GM21737 (cell line): ENCODE results near the gene MYO1B.

Experiments
- ATAC-seq: cut with Tn5 transposase; IDR thresholded peaks from one replicate; pipeline ENCODE4 v1.9.1; 2021; ENCODE audit warnings: mild to moderate bottlenecking, moderate library complexity; ENCODE audit not compliant: unreplicated experiment

Gene MYO1B

DNA sequence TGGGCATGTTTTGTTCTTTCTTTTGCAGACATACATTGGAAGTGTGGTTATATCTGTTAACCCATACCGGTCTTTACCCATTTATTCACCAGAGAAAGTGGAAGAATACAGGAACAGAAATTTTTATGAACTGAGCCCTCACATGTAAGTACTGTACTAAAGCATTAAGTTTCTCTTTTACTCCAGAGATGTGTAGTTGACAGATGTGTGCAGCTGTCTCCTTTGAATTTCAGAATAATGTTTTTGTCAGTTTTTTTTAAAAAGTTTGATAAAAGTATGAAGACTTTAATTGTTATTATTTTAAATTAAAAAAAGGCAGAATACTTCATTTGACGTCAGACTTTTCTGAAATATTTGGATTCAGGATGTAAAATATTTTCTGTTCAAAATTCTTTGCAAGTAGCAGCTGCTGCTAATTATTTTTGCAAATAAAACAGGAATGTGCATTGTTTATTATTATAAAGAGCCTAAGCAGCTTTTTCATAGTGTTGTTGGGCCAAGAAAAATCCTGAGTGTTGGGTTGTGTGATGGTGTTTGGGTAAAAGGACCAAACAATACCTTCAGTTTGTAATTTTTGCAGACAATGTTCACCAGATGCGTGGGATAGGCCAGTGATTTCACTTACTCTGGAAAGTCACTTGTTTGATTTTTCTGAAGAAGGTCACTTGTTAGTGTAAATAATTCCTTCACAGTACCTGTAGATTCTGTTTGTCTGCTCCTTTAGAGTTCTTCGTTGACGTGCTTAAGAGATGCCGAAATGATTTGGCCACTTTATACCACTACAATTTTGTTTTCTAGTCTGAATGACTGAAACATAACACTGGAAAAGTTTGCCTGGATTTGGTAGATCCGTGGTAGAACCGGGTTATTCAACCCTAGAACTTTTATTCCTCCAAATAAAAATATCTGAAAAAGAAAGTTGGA, 51.1 kb downstream of the MYO1B start:
- no peak for ATAC-seq

DNA sequence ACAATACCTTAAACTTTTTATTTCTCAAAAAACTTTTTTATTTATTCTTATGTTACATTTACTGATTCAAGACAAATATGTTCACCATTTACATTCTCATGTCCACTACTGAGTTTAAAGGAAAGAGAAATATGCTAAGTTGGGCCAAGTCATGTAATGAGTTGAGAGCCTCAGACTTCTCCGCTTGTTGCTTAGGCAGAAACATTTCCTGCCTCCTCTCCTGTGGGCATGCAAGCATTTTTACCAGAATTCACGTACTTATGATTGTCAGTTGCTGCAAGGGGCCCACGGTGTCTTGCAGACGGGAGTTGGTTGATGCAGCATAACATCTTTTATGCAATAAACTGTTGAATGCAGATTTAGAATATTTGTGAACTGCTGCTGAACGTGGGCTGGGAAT, 51.8 kb downstream of the MYO1B start:
- no peak for ATAC-seq

DNA sequence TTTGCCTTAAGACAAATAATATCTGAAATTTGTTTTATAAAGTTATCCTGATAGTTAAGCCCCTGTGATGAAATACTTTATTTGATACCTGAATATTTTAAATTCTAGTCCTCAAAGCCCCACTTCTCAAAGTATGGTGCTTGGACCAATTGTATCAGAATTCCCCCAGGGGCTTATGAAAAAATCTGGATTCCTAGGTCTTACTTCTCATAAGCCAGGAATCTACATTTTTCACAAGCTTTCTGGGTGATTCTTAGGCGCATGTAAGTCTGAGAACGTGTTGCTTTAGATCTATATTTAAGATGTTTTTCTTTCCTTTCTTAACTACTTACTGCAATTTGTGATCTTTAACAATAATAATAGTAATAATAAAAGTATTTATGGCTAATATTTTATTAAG, 53.1 kb downstream of the MYO1B start:
- no peak for ATAC-seq

DNA sequence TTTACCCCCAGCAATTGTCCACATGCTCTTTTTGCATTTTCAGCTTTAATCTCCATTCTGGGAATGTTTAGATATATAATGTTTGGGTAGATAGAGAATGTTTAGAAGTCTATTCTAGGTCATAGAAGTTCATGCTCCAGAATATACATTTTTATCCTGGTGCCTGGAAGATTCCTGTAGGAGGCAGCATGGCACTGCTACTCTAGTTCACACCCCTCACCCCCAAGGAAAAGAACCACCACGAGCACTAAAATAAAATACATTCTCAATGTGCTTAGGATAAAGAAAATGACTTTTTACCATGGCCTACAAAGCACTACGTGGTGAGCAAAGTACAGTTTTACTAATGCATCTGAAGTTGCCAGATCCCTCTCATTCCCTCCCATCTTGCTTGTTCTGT, 53.8 kb downstream of the MYO1B start:
- no peak for ATAC-seq

DNA sequence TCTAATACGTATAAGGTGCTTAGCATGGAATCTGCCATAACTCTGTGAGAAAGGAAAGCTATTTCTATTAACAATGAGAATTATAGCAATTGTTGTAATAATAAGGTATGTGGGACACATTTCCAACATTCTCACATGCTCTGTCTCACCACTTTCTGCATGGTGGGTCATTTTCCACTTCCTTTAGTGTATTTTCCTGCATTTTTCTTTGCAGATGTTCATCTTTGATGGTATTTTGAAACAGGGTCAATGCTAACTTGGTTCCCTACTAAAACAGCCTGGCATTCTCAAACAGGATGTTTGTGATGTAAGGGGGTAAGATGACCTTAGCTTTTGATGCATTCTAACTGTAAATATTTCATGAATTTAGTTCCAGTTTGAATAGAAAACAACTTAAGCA, 54.7 kb downstream of the MYO1B start:
- no peak for ATAC-seq

DNA sequence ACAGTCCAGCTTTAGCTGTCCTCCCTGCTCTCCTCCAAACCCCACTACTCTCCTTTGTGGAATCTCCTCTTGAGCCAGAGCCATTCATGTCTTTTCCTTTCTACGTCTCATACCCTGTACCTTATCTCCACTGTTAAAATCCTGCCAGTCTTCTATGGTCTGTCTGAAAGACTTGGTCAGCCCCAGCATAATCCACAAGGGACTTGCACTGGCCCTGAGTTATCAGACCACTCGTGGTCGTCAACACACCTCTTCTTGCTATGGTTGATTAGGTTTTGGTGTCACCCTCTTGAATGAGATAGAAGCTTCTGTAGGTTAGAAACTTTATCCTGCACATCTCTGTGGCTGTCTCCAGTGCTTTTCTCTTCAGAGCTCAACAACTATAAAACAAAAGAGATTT, 56.8 kb downstream of the MYO1B start:
- no peak for ATAC-seq

DNA sequence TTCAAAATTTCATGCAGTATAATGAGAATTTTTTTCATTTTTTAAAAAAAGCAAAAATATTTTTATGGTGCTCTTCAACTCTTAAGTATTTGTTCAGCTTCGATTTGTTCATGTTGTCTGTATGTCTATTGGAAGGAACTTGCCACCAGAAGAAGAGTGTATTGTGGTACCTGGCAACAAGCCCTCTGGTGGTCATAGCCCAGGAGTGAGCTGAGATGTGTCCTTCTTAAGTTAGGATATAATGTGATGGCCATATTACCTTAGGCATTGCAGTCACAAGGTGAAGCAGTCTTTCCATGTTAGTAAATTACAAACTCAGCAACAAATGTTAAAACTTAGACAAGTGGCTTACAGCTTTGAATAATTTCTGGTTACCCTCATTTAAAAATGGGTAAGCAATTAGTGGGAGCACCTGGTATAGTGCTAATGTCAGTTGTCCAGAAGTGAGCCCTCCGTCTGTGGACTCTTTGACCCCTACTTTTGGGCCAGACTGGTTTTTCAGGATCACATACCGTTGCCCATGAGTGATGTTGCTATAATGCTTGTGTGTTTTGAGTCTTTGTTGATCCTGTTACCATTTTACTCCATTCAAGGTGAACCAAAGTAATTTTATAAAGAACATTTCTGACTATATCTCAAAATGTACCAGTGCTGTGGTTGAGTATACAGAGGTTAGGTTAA, 57.4 kb downstream of the MYO1B start:
- ATAC-seq = no peak

DNA sequence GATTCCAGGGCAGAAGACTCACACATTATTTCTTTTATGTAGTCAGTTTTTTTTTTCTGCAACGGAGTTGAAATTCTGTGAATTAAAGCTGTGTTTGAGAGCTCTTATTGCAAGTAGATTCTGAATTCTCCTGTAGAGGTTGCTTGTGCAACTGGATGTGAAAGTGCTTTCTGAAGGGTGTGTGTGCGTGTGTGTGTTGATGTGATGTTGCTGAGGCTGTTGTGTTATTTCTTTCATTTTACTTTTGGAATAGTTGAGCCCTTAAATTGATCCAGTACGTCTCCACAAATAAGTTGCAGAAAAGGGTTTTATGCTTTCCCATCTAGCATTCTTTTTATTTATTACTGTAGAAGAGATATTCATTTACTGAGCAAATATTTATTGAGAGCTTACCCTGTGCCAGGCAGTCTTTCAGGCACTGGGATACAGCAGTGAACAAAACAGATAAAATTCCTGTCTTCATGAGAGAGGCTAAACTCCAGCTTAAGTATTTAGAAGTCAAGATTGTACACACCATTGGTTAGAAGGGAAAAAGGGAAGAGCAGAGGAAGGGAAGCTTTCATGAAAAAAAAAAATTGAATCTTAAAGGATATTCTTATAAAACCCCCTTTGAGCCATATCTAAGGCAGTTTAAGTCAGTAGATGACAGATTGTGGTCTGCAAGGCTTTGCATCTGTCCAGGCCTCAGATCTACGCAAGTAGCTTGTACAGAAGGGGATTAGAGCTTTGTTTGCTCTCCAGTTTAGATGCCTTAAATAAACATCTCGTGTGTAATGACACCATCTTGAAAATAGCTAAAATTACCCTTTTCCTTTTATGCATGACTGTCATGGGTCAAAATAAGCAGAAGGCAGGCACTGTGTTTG, 58.2 kb downstream of the MYO1B start:
- ATAC-seq = no peak

DNA sequence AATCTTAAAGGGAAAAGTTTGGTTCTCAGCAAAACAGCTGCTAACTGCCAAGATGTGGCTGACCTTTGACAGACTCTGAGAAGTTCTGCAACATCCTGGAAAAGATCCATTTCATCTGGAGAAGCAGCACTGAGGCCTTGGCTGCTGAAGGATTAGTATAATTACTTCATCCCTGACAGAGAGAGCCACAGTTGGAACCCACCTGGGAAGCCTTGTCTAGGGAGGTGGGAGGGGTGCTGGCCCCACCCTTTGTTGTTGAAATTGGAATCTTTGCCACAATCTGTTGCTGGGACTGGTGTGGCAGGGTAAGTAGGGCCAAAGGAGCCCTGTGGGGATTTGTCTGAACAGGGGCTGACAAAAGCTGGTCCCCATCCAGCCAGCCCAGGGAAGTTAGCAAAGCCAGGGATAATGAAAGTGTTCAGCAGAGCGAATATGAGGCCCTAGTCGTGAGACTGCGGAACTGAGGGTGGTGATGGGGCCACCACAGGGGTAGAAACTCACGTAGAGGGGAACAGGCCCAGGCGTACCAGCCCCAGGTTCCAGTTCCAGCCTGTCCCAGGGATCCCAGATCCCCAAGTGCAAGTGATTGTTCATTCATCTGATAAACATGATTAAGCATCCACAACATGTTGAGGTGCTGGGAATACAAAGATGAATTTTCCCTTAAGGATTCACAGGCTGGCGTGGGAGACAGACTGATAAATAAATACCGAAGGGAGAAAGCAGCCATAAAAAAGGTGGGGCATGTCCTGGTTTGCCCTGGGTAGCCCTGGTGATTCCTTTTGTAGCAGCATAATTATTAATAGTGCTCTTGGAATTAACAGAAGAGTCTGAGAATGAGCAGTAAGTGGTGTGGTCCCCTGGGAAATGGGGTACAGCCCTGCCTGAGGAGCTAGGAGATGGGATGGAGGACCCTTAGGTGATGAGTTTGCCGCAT, 60.0 kb downstream of the MYO1B start:
- ATAC-seq = no peak

DNA sequence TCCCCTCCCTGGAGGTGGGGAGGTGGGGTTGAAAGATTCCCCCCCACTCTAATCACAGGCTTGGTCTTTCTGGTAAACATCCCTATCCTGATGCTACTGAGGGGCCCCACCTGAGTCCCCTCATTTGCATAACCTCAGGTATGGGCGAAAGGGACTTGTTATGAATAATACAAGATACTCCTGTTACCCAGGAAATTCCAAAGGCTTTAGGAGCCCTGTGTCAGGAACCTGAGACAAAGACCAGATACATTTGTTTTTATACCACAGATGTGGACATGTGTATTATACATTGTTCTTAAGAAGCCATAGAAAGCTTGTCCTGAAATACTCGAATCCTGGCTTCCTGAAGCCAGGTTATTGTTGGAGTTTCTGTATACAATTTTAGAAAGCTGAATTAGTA, 62.8 kb downstream of the MYO1B start:
- ATAC-seq = no peak

DNA sequence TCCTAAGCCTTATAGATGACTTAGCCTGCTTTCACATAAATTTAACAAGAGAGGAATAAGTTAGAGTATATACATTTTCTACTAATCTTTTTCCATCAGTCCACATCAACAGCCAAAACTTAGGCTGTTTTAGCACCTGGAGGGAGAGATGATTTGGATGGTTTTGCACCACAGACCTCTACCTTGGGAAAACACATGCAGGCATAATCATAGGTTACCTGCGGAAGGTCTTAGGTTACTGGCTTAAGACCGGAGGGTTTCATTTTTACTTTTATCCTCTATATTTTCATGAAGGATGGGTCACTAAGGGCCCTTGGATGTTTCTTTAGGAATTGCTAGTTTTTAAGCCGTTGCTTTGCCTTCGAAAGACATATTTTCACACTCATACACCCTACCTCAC, 66.0 kb downstream of the MYO1B start:
- ATAC-seq = no peak

DNA sequence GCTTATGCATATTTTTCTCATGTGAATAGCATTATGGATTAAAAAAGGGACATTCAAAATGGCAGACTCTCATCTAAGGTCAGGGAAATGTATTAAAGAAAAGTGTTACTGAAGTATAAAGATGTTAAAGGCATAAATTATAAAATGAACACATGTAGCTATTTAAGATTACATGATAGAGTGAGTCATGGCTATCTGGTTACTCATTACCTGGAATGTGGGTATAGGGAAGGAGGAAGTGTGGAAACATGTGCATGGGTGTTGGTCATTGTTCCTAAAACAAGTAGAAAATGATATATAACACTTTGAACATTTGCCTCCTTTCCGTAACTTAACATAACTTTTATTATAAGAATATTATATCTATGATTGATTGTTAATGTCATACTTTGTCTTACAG, 66.4 kb downstream of the MYO1B start:
- ATAC-seq = no peak

DNA sequence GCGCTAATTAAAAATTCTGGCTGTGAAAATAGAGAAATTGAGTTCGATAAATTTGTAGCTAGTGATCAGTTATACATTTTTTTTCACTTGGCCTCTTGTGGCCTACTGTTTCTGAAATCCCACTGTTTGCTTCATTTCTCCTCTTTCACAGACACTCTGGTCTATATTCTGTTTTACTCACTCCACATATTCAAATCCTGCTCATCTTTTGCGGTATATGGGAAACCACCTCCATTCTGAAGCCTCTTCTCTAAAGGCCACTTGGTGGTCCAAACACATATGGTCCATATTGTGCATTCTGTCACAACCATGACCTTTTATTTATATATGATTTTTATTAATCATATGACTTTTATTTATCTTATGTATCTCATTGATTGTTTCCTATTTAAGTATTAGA, 67.0 kb downstream of the MYO1B start:
- no peak for ATAC-seq

DNA sequence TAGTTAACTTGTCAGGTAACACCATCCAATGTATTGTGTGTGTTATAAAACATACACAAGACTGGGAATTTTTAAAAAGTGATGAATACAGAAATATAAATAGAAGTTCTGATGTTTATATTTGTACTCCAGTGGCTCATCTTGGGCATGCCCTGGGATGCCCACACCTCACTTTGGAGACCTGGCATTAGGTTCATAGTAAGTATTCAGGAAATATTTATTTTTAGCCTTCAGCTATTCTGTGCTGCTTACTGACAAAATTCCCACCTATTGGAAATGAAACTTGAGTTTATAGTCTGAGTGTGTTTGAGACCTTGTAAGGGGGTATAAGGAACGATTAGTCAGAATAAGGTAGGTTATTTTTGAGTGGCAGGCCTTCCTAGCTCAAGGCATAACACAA, 67.5 kb downstream of the MYO1B start:
- no peak for ATAC-seq

DNA sequence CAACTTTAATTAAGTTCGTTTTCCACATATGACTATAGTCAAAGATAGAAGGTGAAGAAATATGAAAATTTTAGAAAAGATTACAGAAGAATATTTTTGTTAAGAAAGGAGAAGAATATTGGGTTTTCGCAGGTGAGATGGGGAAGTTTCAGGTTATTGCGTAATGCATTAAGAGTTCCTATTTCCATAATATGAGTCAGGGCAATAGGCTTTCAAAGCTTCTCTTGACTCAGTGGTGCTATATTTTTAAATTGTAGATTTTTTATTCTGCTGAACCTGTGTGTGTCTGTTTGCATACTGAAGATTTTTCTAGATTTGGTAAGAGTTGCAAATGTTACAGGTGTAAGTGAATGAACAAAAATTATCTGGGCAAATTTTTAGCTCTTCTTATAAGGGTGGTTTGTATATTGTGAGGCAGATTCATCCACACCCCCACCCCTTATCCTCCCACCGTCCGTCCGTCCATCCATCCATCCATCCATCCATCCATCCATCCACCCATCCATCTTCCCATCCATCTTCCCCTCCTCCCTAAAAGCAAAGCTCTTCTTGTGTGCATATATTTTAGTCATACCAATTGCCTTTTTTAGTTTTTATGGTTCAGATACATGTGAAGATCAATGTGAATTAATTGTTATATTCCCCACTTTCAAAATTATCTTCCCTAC, 69.6 kb downstream of the MYO1B start:
- ATAC-seq = no peak

DNA sequence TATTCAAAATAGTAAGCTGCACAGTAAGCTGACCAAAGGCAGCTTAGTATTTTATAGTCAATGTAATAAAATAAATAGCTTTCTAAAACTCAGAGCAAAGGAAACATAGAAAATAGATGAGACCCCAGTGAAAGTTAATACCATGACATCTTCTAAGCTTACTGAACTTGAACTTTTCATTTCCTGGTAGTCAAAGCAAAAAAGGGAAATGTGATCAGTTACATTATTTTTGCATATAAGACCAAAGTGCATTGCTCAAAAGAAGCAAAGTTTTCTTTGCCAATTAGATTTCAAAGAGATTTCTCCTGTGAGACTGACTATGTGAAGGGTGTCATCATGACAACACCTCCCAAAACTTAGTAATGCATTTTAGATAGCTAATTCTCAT, 70.2 kb downstream of the MYO1B start:
- no peak for ATAC-seq

DNA sequence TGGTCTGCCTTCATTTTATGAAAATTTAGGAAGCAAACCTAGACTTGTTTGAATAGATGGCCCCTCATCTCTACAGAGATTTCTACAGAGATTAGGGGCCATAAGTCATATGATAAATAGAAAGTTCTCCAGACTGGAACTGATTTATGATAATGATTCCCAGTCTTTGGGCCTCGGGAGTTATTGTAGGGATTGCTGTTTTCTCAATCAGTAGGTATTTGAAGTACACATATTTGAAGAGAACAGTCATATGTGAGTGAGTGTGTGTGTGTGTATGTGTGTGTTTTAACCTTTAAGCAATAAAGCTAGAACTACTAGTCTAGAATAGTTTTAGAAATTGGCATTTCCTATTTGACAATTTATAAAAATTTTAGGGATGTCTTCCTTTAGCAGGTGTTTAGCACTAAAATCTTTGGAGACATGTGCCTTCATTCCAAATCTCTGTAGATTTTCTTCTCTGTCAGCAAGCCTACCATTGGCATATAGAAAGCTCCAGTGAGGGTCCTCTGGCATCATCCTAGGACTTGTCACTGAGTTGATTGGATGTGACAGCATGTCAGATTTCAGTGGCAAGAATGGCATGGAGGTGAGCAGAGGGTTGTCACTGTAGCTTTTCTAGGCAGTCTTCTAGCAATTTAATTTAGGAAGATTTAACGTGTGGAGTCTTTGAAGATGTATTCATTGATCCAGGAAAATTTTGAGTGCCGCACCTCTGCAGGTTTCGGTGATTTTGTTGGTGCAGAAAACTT, 71.2 kb downstream of the MYO1B start:
- ATAC-seq = no peak

DNA sequence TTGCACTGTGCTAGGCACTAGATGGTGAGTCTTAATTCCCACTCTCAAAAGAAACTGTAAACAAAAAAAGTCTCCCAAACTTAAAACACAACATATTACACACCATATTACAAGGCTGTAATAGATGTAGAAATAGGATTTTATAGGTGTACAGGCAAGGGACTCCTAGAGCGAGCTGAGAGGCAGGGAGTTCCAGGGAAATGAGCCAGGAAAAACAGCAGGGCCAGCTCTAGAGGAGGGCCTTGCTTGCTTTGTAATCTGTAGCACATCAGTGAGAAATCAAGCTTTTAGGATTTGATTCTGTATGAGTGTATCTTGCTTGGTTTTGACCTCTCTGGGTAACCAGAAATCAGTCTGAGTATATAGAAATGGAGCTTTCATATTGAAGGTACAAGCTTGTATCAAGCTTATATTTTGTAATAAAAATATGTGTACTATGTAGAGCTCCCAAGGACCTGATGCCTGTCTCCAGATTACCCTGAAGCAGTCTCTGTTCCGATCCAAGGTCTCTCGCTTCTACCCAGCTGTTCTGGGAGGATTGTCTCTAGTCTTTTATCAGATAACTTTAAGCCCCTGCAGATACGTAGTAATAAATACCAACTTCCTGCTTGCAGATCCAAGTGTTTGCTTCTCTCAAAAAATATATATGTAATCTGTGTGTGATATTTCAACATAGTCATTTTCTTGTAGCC, 73.0 kb downstream of the MYO1B start:
- no peak for ATAC-seq

DNA sequence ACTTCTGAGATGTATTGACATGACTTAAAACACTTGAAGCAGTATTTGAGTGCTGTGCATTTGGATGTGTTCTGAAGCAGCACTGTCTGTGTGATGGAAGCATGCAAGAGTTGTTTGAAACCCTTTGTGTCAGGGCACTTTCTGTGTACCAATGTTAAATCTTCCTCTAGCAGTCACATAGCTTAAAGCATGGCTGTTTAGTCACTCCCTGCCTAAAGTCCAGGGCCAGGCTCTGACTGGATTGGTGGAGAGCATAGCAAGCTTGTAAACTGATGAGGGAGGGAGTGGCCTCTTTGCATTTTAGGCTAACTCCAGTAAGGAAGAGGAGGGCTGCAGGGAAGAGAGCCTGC, 73.5 kb downstream of the MYO1B start:
- ATAC-seq = no peak
